ENCODE measurements around the gene SDF2L1. TPM values are rescaled to one million over a fixed set of nuclear protein-coding genes. Genes with fewer than 3 reads are reported as not detected.

The SDF2L1 gene
- total and polyA plus RNA-seq, 10 of the 15 experiments (the other 5 are each of a cell fraction or from before 2014, with no cell fraction given), result 3.0 to 214 (median 55.5) TPM

DNA sequence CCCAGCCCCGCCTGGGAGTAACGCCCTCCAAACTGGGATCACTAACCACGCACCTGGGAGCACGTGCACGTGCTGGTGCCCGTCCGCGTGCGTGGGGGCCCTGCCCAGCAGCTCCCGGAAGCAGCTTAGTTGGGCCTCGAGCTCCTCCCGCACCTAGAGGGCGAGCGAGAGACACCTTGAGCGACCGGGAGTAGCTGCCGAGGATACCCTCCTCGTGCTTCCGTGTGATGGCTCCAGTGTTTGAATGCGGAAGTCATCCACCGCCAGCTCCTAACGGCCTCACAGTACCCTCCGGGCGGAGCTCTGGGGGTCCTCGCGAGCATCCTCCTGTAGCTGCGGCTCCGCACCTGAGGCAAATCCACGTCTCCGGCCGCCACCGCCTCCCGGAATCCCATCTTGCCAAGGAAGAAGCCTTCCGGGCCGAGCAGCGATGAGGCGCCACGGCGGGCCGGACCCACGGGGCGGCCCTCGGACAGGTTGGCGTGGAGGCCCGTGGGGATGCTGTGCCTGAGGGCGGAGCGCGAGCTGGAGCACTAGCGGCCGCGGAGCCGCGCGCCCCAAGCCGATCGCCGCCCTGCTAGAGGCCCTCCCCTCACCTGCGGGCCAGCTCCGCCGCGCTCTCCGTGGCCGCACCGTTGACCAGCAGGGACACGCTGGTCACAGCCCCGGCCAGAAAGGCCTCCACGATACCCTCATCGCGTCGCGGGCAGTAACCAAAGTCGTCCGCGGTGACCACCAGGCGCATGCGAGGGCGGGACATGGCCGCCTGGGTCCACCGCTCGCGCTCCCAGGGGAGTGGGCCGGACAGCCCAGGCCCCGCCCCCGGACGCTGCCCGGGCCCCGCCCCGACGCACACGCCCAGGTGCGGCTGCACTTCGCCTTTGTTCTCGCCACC is 12.6 kb upstream of the SDF2L1 start, which contains the start of gene YDJC (continued):
- TF ChIP-seq, protein P1, sequence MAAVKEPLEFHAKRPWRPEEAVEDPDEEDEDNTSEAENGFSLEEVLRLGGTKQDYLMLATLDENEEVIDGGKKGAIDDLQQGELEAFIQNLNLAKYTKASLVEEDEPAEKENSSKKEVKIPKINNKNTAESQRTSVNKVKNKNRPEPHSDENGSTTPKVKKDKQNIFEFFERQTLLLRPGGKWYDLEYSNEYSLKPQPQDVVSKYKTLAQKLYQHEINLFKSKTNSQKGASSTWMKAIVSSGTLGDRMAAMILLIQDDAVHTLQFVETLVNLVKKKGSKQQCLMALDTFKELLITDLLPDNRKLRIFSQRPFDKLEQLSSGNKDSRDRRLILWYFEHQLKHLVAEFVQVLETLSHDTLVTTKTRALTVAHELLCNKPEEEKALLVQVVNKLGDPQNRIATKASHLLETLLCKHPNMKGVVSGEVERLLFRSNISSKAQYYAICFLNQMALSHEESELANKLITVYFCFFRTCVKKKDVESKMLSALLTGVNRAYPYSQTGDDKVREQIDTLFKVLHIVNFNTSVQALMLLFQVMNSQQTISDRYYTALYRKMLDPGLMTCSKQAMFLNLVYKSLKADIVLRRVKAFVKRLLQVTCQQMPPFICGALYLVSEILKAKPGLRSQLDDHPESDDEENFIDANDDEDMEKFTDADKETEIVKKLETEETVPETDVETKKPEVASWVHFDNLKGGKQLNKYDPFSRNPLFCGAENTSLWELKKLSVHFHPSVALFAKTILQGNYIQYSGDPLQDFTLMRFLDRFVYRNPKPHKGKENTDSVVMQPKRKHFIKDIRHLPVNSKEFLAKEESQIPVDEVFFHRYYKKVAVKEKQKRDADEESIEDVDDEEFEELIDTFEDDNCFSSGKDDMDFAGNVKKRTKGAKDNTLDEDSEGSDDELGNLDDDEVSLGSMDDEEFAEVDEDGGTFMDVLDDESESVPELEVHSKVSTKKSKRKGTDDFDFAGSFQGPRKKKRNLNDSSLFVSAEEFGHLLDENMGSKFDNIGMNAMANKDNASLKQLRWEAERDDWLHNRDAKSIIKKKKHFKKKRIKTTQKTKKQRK (IDR thresholded peaks at IDR 0.05; ENCODE audit: low read depth, low read length), result no peak
- TF ChIP-seq IRF4 (IDR thresholded peaks at IDR 0.05; ENCODE audit: low read depth, low read length) (peak; percentile 63; the same call in 1 of the 2 replicates), SMAD5 (IDR thresholded peaks at IDR 0.05; ENCODE audit: low read depth) (peak; percentile 80), TARDBP (IDR thresholded peaks at IDR 0.05; ENCODE audit: borderline replicate concordance) (peak; percentile 60; the same call in 1 of the 2 replicates), MTA2 (IDR thresholded peaks at IDR 0.05; ENCODE audit: low read depth) (no peak), TCF3 (IDR thresholded peaks at IDR 0.05; ENCODE audit: borderline replicate concordance, insufficient read depth, low read depth, low read length) (peak; percentile 87), EED (IDR thresholded peaks at IDR 0.05; ENCODE audit: low read depth) (peak; percentile 32), SMAD1 (IDR thresholded peaks at IDR 0.05; ENCODE audit: low read depth, partially characterized antibody) (no peak), NFYA (IDR thresholded peaks at IDR 0.05; ENCODE audit: borderline replicate concordance, low read depth, low read length) (no peak), ESRRA (IDR thresholded peaks at IDR 0.05; ENCODE audit: low read length) (peak; percentile 53; the same call in 1 of the 2 replicates), HDAC2 (IDR thresholded peaks at IDR 0.05) (no peak), RBBP5 (conservative IDR thresholded peaks at IDR 0.05) (no peak), GATAD2B (conservative IDR thresholded peaks at IDR 0.05; ENCODE audit: low read depth) (peak; percentile 95)
- TF ChIP-seq, protein P2, sequence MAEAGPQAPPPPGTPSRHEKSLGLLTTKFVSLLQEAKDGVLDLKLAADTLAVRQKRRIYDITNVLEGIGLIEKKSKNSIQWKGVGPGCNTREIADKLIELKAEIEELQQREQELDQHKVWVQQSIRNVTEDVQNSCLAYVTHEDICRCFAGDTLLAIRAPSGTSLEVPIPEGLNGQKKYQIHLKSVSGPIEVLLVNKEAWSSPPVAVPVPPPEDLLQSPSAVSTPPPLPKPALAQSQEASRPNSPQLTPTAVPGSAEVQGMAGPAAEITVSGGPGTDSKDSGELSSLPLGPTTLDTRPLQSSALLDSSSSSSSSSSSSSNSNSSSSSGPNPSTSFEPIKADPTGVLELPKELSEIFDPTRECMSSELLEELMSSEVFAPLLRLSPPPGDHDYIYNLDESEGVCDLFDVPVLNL (IDR thresholded peaks at IDR 0.05; ENCODE audit: low read depth, low read length), result 0 out of 2 replicates have a peak, but pooled peaks have one; percentile 10
- TF ChIP-seq, protein P3, sequence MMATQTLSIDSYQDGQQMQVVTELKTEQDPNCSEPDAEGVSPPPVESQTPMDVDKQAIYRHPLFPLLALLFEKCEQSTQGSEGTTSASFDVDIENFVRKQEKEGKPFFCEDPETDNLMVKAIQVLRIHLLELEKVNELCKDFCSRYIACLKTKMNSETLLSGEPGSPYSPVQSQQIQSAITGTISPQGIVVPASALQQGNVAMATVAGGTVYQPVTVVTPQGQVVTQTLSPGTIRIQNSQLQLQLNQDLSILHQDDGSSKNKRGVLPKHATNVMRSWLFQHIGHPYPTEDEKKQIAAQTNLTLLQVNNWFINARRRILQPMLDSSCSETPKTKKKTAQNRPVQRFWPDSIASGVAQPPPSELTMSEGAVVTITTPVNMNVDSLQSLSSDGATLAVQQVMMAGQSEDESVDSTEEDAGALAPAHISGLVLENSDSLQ (IDR thresholded peaks at IDR 0.05), result no peak
- TF ChIP-seq, protein P4, sequence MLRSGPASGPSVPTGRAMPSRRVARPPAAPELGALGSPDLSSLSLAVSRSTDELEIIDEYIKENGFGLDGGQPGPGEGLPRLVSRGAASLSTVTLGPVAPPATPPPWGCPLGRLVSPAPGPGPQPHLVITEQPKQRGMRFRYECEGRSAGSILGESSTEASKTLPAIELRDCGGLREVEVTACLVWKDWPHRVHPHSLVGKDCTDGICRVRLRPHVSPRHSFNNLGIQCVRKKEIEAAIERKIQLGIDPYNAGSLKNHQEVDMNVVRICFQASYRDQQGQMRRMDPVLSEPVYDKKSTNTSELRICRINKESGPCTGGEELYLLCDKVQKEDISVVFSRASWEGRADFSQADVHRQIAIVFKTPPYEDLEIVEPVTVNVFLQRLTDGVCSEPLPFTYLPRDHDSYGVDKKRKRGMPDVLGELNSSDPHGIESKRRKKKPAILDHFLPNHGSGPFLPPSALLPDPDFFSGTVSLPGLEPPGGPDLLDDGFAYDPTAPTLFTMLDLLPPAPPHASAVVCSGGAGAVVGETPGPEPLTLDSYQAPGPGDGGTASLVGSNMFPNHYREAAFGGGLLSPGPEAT (IDR thresholded peaks at IDR 0.05; ENCODE audit: low read depth), result peak; percentile 48
- TF ChIP-seq, protein P5, sequence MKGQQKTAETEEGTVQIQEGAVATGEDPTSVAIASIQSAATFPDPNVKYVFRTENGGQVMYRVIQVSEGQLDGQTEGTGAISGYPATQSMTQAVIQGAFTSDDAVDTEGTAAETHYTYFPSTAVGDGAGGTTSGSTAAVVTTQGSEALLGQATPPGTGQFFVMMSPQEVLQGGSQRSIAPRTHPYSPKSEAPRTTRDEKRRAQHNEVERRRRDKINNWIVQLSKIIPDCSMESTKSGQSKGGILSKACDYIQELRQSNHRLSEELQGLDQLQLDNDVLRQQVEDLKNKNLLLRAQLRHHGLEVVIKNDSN (IDR thresholded peaks at IDR 0.05; ENCODE audit: borderline replicate concordance, extremely low read length, insufficient read depth, low read depth, low read length), result peak; percentile 46
- TF ChIP-seq, protein P6, sequence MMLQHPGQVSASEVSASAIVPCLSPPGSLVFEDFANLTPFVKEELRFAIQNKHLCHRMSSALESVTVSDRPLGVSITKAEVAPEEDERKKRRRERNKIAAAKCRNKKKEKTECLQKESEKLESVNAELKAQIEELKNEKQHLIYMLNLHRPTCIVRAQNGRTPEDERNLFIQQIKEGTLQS (IDR thresholded peaks at IDR 0.05; ENCODE audit: borderline replicate concordance, extremely low read depth, low read depth, low read length), result no peak
- TF ChIP-seq, protein P7, sequence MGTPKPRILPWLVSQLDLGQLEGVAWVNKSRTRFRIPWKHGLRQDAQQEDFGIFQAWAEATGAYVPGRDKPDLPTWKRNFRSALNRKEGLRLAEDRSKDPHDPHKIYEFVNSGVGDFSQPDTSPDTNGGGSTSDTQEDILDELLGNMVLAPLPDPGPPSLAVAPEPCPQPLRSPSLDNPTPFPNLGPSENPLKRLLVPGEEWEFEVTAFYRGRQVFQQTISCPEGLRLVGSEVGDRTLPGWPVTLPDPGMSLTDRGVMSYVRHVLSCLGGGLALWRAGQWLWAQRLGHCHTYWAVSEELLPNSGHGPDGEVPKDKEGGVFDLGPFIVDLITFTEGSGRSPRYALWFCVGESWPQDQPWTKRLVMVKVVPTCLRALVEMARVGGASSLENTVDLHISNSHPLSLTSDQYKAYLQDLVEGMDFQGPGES (IDR thresholded peaks at IDR 0.05), result no peak

Measured in GM12878 (cell line).